GM18909 (cell line): ENCODE results near the gene SERTAD2.

Experiments
- ATAC-seq: cut with Tn5 transposase; IDR thresholded peaks from one replicate; pipeline ENCODE4 v1.9.1; 2021; ENCODE audit warnings: mild to moderate bottlenecking; ENCODE audit not compliant: unreplicated experiment, poor library complexity

Gene SERTAD2

GRCh38 chr2:64615192-64615763 is 38.4 kb downstream of the SERTAD2 start:
- ATAC-seq = no peak

- no peak for ATAC-seq
Observed at GRCh38 chr2:64613276-64613675, 40.4 kb downstream of the SERTAD2 start.

- ATAC-seq = no peak
Observed at GRCh38 chr2:64612575-64613195, 41.0 kb downstream of the SERTAD2 start.

GRCh38 chr2:64610316-64610855 is 43.3 kb downstream of the SERTAD2 start:
- no peak for ATAC-seq

GRCh38 chr2:64609942-64610281 is 43.8 kb downstream of the SERTAD2 start:
- no peak for ATAC-seq

GRCh38 chr2:64609227-64609941 is 44.3 kb downstream of the SERTAD2 start:
- peak; percentile 52 for ATAC-seq

GRCh38 chr2:64608867-64609226 is 44.9 kb downstream of the SERTAD2 start:
- ATAC-seq = peak; percentile 18

GRCh38 chr2:64607381-64608304 is 46.1 kb downstream of the SERTAD2 start:
- ATAC-seq = no peak

GRCh38 chr2:64606479-64607363 is 47.0 kb downstream of the SERTAD2 start:
- ATAC-seq = peak; percentile 89

- no peak for ATAC-seq
Observed at GRCh38 chr2:64605991-64606478, 47.7 kb downstream of the SERTAD2 start.

- no peak for ATAC-seq
Observed at GRCh38 chr2:64605026-64605471, 48.7 kb downstream of the SERTAD2 start.

GRCh38 chr2:64604155-64604554 is 49.6 kb downstream of the SERTAD2 start:
- ATAC-seq = no peak

GRCh38 chr2:64602436-64602835 is 51.3 kb downstream of the SERTAD2 start:
- ATAC-seq = no peak

- ATAC-seq = no peak
Observed at GRCh38 chr2:64601785-64602391, 51.8 kb downstream of the SERTAD2 start.

- ATAC-seq = no peak
Observed at GRCh38 chr2:64601034-64601754, 52.5 kb downstream of the SERTAD2 start.

- no peak for ATAC-seq
Observed at GRCh38 chr2:64599469-64599868, 54.2 kb downstream of the SERTAD2 start.

GRCh38 chr2:64598226-64598625 is 55.5 kb downstream of the SERTAD2 start:
- no peak for ATAC-seq
